GM18499 (cell line): Measurements from ENCODE around the gene UNCX.
"Not testable (repeated sequence)": the region's sequence is repeated elsewhere in the genome, so short reads cannot be mapped to it uniquely, and the experiment has no call there.

Source experiments
- ATAC-seq: cut with Tn5 transposase; IDR thresholded peaks from one replicate; pipeline ENCODE4 v1.9.1; 2021; ENCODE audit warnings: moderate number of reproducible peaks; ENCODE audit not compliant: insufficient read depth, unreplicated experiment

The UNCX gene

GRCh38 chr7:1271656-1272055 is 39.0 kb downstream of the UNCX start:
- ATAC-seq: no peak

- ATAC-seq: not testable (repeated sequence)
Measured at GRCh38 chr7:1272136-1272535, 39.5 kb downstream of the UNCX start.

GRCh38 chr7:1274121-1274875 is 41.6 kb downstream of the UNCX start:
- no peak for ATAC-seq

GRCh38 chr7:1274876-1275375 is 42.3 kb downstream of the UNCX start:
- no peak for ATAC-seq

- no peak for ATAC-seq
Measured at GRCh38 chr7:1275451-1276381, 43.0 kb downstream of the UNCX start.

- no peak for ATAC-seq
Measured at GRCh38 chr7:1276626-1277175, 44.0 kb downstream of the UNCX start.

- no peak for ATAC-seq
Measured at GRCh38 chr7:1278543-1278942, 45.9 kb downstream of the UNCX start.

- ATAC-seq: no peak
Measured at GRCh38 chr7:1279041-1279440, 46.4 kb downstream of the UNCX start.

GRCh38 chr7:1279895-1280294 is 47.2 kb downstream of the UNCX start:
- not testable (repeated sequence) for ATAC-seq

- no peak for ATAC-seq
Measured at GRCh38 chr7:1281068-1281467, 48.4 kb downstream of the UNCX start.

GRCh38 chr7:1282679-1283078 is 50.0 kb downstream of the UNCX start:
- ATAC-seq: no peak

GRCh38 chr7:1283337-1283736 is 50.7 kb downstream of the UNCX start:
- no peak for ATAC-seq

GRCh38 chr7:1283941-1284742 is 51.5 kb downstream of the UNCX start:
- no peak for ATAC-seq

GRCh38 chr7:1284743-1285458 is 52.2 kb downstream of the UNCX start:
- ATAC-seq: no peak

- no peak for ATAC-seq
Measured at GRCh38 chr7:1285556-1286301, 53.1 kb downstream of the UNCX start.
